Measurements from ENCODE around the gene MYO1H. TPM values are rescaled to one million over a fixed set of nuclear protein-coding genes. Genes with fewer than 3 reads are reported as not detected.

The MYO1H gene
- total RNA-seq, 4 donors from 2014 or later = 0.09 TPM; not detected in 3

GRCh38 chr12:109480356-109480755 is 132.7 kb downstream of the MYO1H start:
- no peak for DNase-seq (ENCODE audit: low spot score)
- TF ChIP-seq CTCF (IDR thresholded peaks at IDR 0.05) = no peak
- no peak for ATAC-seq (ENCODE audit: low FRiP score)

GRCh38 chr12:109481863-109482262 is 134.2 kb downstream of the MYO1H start:
- no peak for TF ChIP-seq CTCF (IDR thresholded peaks at IDR 0.05)
- no peak for ATAC-seq (ENCODE audit: low FRiP score)
- no peak for DNase-seq (ENCODE audit: low spot score)

- TF ChIP-seq CTCF (IDR thresholded peaks at IDR 0.05) = no peak
- DNase-seq (ENCODE audit: low spot score) (no peak), ATAC-seq (ENCODE audit: low FRiP score) (no peak)
These were observed 134.8 kb downstream of the MYO1H start for GRCh38 chr12:109482491-109482890.

GRCh38 chr12:109482894-109483293 is 135.2 kb downstream of the MYO1H start:
- no peak for ATAC-seq (ENCODE audit: low FRiP score)

GRCh38 chr12:109483346-109483745 is 135.6 kb downstream of the MYO1H start:
- DNase-seq (ENCODE audit: low spot score) (no peak), ATAC-seq (ENCODE audit: low FRiP score) (no peak)
- TF ChIP-seq CTCF (IDR thresholded peaks at IDR 0.05) = no peak

More at GRCh38 chr12:109482894-109483293, 135.2 kb downstream of the MYO1H start:
- no peak for TF ChIP-seq CTCF (IDR thresholded peaks at IDR 0.05)
- no peak for DNase-seq (ENCODE audit: low spot score)

GRCh38 chr12:109485201-109485600 is 137.5 kb downstream of the MYO1H start:
- ATAC-seq (ENCODE audit: low FRiP score) (no peak), DNase-seq (ENCODE audit: low spot score) (no peak)
- no peak for TF ChIP-seq CTCF (IDR thresholded peaks at IDR 0.05)

GRCh38 chr12:109487181-109488050 is 139.7 kb downstream of the MYO1H start:
- no peak for DNase-seq (ENCODE audit: low spot score)
- TF ChIP-seq CTCF (IDR thresholded peaks at IDR 0.05) = no peak
- ATAC-seq (ENCODE audit: low FRiP score) = no peak
